Keratinocyte (primary cell): ENCODE results near the gene SSBP4. TPM values are rescaled to one million over a fixed set of nuclear protein-coding genes. Genes with fewer than 3 reads are reported as not detected.

Experiments
- DNase-seq: peaks from one replicate; pipeline ENCODE4 v3.0.0-alpha.2; 2011; ENCODE audit warnings: low read depth, missing footprints, low spot score
- FAIRE-seq: peaks from 2 replicates; lab custom pipeline; 2011; peaks lifted over from hg19 to GRCh38; lab: Jason Lieb, UNC
- H2AFZ ChIP-seq: 2 replicates; pipeline ENCODE4 v1.6.0; 2012; ENCODE audit warnings: low read length, control low read depth, inconsistent platforms; ENCODE audit not compliant: control insufficient read depth
- H3K27ac ChIP-seq: 2 replicates; pipeline ENCODE4 v1.5.1; 2011; ENCODE audit warnings: low read length; ENCODE audit not compliant: control insufficient read depth, insufficient read depth
- H3K27me3 ChIP-seq: 3 replicates; pipeline ENCODE4 v1.6.0; 2011; ENCODE audit warnings: low read length; ENCODE audit not compliant: control insufficient read depth, insufficient read depth; ENCODE audit errors: extremely low read depth
- H3K36me3 ChIP-seq, 2 experiments: 2 replicates in 1 of 2; 3 replicates in 1 of 2; pipeline ENCODE4 v1.5.1; 2011; ENCODE audit warnings: low read length in 2 of 2, mild to moderate bottlenecking in 1 of 2; ENCODE audit not compliant: control insufficient read depth in 2 of 2, insufficient read depth in 2 of 2; ENCODE audit errors: extremely low read depth in 1 of 2
- H3K4me1 ChIP-seq: 3 replicates; pipeline ENCODE4 v1.5.1; 2011; ENCODE audit warnings: low read length; ENCODE audit not compliant: control insufficient read depth, insufficient read depth; ENCODE audit errors: extremely low read depth
- H3K4me2 ChIP-seq: 3 replicates; pipeline ENCODE4 v1.6.0; 2011; ENCODE audit warnings: low read depth, low read length; ENCODE audit not compliant: control insufficient read depth, insufficient read depth; ENCODE audit errors: extremely low read depth
- H3K4me3 ChIP-seq, 3 experiments: fragments of 200-600 bp in 1 of 3; sonication (generic) in 1 of 3; 2 replicates in 2 of 3; 3 replicates in 1 of 3; pipeline ENCODE4 v1.5.1; 2011 to 2016; ENCODE audit warnings: low read length in 3 of 3, mild to moderate bottlenecking in 3 of 3, control low read depth in 2 of 3, inconsistent platforms in 1 of 3, low read depth in 1 of 3, mixed read lengths in 1 of 3, mixed run types in 1 of 3, moderate library complexity in 1 of 3; ENCODE audit not compliant: control insufficient read depth in 2 of 3, insufficient read depth in 2 of 3; ENCODE audit errors: extremely low read depth in 1 of 3
- H3K79me2 ChIP-seq: 2 replicates; pipeline ENCODE4 v1.6.0; 2012; ENCODE audit warnings: low read length; ENCODE audit not compliant: control insufficient read depth, insufficient read depth
- H3K9ac ChIP-seq: 3 replicates; pipeline ENCODE4 v1.6.0; 2011; ENCODE audit warnings: low read length; ENCODE audit not compliant: control insufficient read depth, insufficient read depth; ENCODE audit errors: extremely low read depth
- H3K9me1 ChIP-seq: 3 replicates; pipeline ENCODE4 v1.6.0; 2011; ENCODE audit warnings: low read length; ENCODE audit not compliant: control insufficient read depth, insufficient read depth; ENCODE audit errors: extremely low read depth
- H3K9me3 ChIP-seq: 2 replicates; pipeline ENCODE4 v1.5.1; 2012; ENCODE audit warnings: low read depth, low read length; ENCODE audit not compliant: control insufficient read depth
- H4K20me1 ChIP-seq: 3 replicates; pipeline ENCODE4 v1.6.0; 2011; ENCODE audit warnings: low read length; ENCODE audit not compliant: control insufficient read depth, insufficient read depth; ENCODE audit errors: extremely low read depth
- EZH2 ChIP-seq: IDR thresholded peaks from one replicate; pipeline ENCODE4 v1.6.1; 2012; ENCODE audit warnings: inconsistent platforms, mild to moderate bottlenecking, low read length, moderate library complexity
- dilution Hi-C: fragments of 300-500 bp; cut with MboI; formaldehyde crosslinking; loops from one replicate; pipeline ENCODE4 v1.7.0; 2020; ENCODE audit warnings: low sequenced_read_pairs; ENCODE audit not compliant: extremely low pct_ligation_motif_present
- polyA plus RNA-seq, 5 experiments: library from polyadenylated mRNA; depleted of rRNA in 3 of 5; stranded (reverse) in 3 of 5; stranded (forward) in 1 of 5; unstranded in 1 of 5; fragments of >200 nt; gene quantifications; 1 replicate in 1 of 5; 2 replicates in 3 of 5; 3 replicates in 1 of 5; pipeline versions ENCODE4 v1.2.1 to v1.2.3, GENCODE V29; 2011 to 2012; ENCODE audit warnings: missing spikeins in 2 of 5, low read depth in 1 of 5, low replicate concordance in 1 of 5
- TF ChIP-seq, protein P1 (sequence below), 3 experiments: IDR thresholded peaks in 1 of 3; conservative IDR thresholded peaks in 1 of 3; optimal IDR thresholded peaks in 1 of 3; 2 replicates in 2 of 3; 3 replicates in 1 of 3; pipeline versions ENCODE3 to v1.5.1; 2011; ENCODE audit warnings: low read length in 3 of 3, mild to moderate bottlenecking in 3 of 3, moderate library complexity in 2 of 3, control low read depth in 1 of 3, inconsistent platforms in 1 of 3; ENCODE audit not compliant: insufficient read depth in 2 of 3; ENCODE audit errors: extremely low read depth in 1 of 3

SSBP4 gene
- polyA plus RNA-seq, 1 donor (not counting 4 experiments of a cell fraction or from before 2014, with no cell fraction given), result 7.5 TPM

DNA sequence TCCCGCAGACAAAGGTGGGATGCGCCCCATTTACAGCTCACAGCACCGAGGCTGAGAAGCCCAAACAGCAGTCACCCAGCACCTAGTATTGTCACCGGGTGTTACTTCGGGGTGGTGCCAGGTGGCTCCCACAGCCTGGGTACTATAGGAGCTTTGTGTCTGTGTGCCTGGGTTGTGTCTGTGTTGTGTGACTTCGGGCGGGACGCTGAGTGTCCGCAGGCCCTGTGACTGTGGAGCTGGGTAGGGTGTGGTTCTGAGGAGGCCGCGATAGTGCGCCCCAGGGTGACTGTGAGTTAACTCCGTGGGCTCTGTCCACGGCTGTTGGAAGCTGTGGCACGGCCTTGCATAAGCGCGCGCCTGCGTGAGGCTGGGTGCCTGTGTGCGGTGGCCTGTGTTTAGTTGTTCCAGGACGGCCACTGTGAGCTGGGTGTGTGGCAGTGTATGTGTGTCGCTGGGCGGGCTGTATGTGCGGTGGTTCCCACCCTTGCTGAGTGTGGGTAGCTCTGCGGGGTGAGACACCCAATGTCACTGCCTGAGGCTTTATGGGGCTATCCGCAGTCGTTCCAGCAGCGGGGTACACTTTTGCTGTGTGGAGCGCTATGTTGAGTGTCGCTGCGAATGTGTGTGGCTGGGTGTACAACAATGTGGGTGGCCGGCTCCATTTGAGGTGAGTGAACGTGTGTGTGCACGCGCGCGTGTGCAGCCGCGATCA, 559 bp upstream of the SSBP4 start:
- FAIRE-seq (peak; percentile 32), DNase-seq (no peak)
- Histone ChIP-seq H3K4me3 (peak overlapping the region; percentile 66 to 73 (median 68)), H3K9me1 (no peaks in the 10 kb centered on the region), H3K9me3 (no peaks in the 10 kb centered on the region), H3K27me3 (no peaks in the 10 kb centered on the region), H3K9ac (peak overlapping the region; percentile 64), H3K36me3 (peaks cover 0 to 2% of the 10 kb centered on the region in 2 experiments), H4K20me1 (no peaks in the 10 kb centered on the region), H3K27ac (peak overlapping the region; percentile 36), H2AFZ (peak overlapping the region; percentile 75), H3K4me2 (peak overlapping the region; percentile 87), H3K4me1 (peaks cover 24% of the 10 kb centered on the region), H3K79me2 (peaks cover 14% of the 10 kb centered on the region)
- no peak for TF ChIP-seq EZH2
- TF ChIP-seq, protein P1, sequence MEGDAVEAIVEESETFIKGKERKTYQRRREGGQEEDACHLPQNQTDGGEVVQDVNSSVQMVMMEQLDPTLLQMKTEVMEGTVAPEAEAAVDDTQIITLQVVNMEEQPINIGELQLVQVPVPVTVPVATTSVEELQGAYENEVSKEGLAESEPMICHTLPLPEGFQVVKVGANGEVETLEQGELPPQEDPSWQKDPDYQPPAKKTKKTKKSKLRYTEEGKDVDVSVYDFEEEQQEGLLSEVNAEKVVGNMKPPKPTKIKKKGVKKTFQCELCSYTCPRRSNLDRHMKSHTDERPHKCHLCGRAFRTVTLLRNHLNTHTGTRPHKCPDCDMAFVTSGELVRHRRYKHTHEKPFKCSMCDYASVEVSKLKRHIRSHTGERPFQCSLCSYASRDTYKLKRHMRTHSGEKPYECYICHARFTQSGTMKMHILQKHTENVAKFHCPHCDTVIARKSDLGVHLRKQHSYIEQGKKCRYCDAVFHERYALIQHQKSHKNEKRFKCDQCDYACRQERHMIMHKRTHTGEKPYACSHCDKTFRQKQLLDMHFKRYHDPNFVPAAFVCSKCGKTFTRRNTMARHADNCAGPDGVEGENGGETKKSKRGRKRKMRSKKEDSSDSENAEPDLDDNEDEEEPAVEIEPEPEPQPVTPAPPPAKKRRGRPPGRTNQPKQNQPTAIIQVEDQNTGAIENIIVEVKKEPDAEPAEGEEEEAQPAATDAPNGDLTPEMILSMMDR (optimal IDR thresholded peaks at IDR 0.05 in 1 of 3, IDR thresholded peaks at IDR 0.05 in 1 of 3, conservative IDR thresholded peaks at IDR 0.05 in 1 of 3; ENCODE audit: extremely low read depth in 1 of 3, insufficient read depth in 2 of 3, low read length in 3 of 3), result no peak
- dilution Hi-C loops, result no loop called here

DNA sequence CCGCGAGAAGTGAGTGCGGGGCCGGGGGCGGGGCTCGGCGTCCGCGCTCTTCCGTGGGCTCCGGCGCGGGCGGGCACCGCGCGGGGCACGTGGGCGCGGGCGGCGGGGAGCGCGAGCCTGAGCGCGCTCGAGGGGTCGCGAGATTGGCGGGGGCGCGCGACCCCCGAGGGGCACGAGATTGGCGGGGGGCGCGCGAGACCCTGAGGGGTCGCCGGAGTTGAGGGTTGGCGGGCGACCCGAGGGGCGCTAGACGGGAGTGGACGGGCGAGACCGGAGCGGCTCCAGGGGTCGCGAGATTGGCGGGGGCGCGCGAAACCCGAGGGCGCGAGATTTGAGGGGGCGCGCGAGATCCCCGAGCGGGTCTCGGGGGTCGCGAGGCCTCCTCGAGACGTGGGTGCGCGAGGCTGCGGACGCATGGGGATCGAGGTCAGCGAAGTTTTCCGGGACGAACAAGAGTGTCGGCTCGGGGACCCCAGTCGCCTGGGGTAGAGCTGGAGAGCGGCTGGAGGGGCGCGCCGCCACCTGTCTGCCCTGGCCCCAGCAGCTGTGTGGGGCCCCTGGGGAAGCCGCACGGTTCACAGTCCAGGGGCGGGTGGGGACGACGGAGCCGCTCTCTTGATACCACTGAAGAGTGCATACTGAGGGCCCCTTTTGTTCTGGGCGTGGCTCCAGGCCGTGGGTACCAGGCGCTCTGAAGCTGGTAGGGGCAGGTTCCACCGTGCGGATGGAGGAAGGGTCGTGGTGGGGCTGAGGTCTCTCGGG, 682 bp downstream of the SSBP4 start:
- Histone ChIP-seq H2AFZ (no peak overlapping the region), H3K27ac (no peak overlapping the region), H3K4me3 (peak overlapping the region; percentile 66 to 73 (median 68)), H3K4me1 (peaks cover 24% of the 10 kb centered on the region), H3K4me2 (peak overlapping the region; percentile 69), H3K9ac (peak overlapping the region; percentile 64), H3K9me1 (no peaks in the 10 kb centered on the region), H3K9me3 (no peaks in the 10 kb centered on the region), H4K20me1 (no peaks in the 10 kb centered on the region), H3K36me3 (peaks cover 0 to 2% of the 10 kb centered on the region in 2 experiments), H3K79me2 (peaks cover 14% of the 10 kb centered on the region), H3K27me3 (no peaks in the 10 kb centered on the region)
- FAIRE-seq, result no peak
- dilution Hi-C loops, result no loop called here
- TF ChIP-seq, protein P1 (optimal IDR thresholded peaks at IDR 0.05 in 1 of 3, IDR thresholded peaks at IDR 0.05 in 1 of 3, conservative IDR thresholded peaks at IDR 0.05 in 1 of 3; ENCODE audit: extremely low read depth in 1 of 3, insufficient read depth in 2 of 3, low read length in 3 of 3), result no peak
- no peak for TF ChIP-seq EZH2
- no peak for DNase-seq
